ENCODE results near the gene CCNJL. TPM values are rescaled to one million over a fixed set of nuclear protein-coding genes. Genes with fewer than 3 reads are reported as not detected.

Gene CCNJL
- total RNA-seq, 4 donors from 2014 or later, result under 0.01 to 5.8 (median 2.6) TPM; not detected in 1

DNA sequence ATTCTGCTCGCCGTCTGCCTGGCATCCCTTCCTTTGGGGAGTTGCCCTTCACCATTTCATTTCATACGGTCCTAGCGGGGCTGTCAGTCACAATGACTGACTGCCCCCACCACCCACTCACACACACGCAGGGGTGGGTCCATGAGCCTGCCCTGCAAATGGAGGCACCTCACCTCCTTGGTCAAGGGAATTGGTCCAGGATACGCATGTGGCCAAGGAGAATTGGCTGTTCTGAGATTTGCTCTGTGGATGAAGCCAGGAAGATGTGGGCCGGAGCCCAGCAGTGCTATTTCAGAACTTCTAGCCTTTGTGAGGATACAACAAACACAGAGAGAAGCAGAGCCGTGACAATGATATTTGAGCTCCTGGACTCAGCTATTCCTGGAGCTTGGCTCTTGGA is 41.0 kb upstream of the CCNJL start:
- H3K27ac ChIP-seq, result no peak overlapping the region
- H3K9me3 ChIP-seq, result no peaks in the 10 kb centered on the region
- no peak for TF ChIP-seq POLR2A (IDR thresholded peaks at IDR 0.05)
- TF ChIP-seq, protein P1, sequence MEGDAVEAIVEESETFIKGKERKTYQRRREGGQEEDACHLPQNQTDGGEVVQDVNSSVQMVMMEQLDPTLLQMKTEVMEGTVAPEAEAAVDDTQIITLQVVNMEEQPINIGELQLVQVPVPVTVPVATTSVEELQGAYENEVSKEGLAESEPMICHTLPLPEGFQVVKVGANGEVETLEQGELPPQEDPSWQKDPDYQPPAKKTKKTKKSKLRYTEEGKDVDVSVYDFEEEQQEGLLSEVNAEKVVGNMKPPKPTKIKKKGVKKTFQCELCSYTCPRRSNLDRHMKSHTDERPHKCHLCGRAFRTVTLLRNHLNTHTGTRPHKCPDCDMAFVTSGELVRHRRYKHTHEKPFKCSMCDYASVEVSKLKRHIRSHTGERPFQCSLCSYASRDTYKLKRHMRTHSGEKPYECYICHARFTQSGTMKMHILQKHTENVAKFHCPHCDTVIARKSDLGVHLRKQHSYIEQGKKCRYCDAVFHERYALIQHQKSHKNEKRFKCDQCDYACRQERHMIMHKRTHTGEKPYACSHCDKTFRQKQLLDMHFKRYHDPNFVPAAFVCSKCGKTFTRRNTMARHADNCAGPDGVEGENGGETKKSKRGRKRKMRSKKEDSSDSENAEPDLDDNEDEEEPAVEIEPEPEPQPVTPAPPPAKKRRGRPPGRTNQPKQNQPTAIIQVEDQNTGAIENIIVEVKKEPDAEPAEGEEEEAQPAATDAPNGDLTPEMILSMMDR (IDR thresholded peaks at IDR 0.05), result no peak
- H3K4me3 ChIP-seq, result no peak overlapping the region
- intact Hi-C loops (cut with DNase I; ENCODE audit: low total_unique reads), result no loop called here
- H3K27me3 ChIP-seq, result no peaks in the 10 kb centered on the region
- peaks cover 0 to 7% of the 10 kb centered on the region in 2 donors for H3K4me1 ChIP-seq
- no peaks in the 10 kb centered on the region for H3K36me3 ChIP-seq
- DNase-seq, result no peak

DNA sequence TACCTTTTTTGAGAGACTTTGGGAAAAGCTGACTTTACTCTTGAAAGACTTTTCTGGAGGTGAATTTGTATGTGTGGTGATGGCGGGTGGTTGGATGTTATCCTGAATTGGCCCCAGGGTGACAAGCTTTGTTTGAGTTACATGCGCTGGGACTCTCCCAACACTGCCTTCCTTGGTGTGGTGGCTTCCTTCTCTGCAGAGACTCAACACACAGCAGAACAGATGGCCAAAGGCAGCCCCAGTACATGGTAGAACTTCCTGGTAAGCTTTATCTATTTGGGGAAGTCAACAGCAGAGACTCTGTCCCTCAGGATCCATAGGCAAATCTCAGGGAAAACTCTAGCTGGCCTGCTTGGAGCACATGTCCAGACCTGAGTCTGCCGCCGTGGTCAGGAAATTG is 39.9 kb upstream of the CCNJL start:
- H3K27ac ChIP-seq, result no peak overlapping the region
- H3K9me3 ChIP-seq, result no peaks in the 10 kb centered on the region
- H3K4me1 ChIP-seq, result no peaks in the 10 kb centered on the region
- intact Hi-C loops (cut with DNase I; ENCODE audit: low total_unique reads), result no loop called here
- H3K4me3 ChIP-seq, result no peak overlapping the region
- TF ChIP-seq, protein P1 (IDR thresholded peaks at IDR 0.05), result no peak
- TF ChIP-seq POLR2A (IDR thresholded peaks at IDR 0.05), result no peak
- H3K36me3 ChIP-seq, result no peaks in the 10 kb centered on the region
- H3K27me3 ChIP-seq, result no peaks in the 10 kb centered on the region
- DNase-seq, result no peak

DNA sequence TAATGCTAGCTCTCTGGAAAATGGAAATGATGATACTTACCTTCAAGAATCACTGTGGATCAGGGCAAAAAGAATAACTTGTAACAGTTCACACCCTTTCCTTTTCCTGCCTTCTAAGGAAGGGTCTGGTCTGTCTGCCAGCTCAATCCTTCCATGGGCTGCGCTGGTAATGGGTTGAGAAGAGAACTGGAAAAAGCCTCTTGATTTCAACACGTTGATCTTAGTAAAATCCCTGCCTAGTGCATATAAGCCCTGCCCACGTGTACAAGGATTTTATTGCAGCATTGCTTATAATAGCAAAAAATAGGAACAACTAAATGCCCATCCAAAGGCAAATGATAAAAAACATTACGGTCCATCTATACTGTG is 37.6 kb upstream of the CCNJL start:
- no peaks in the 10 kb centered on the region for H3K4me1 ChIP-seq
- TF ChIP-seq POLR2A (IDR thresholded peaks at IDR 0.05), result no peak
- TF ChIP-seq, protein P1 (IDR thresholded peaks at IDR 0.05), result no peak
- intact Hi-C loops (cut with DNase I; ENCODE audit: low total_unique reads), result loop anchor here (5.0 to 10.0 kb wide), 2 partner anchors 155 to 328 kb away; no protein-coding TSS in a partner anchor
- no peaks in the 10 kb centered on the region for H3K36me3 ChIP-seq
- H3K4me3 ChIP-seq, result no peak overlapping the region
- no peaks in the 10 kb centered on the region for H3K27me3 ChIP-seq
- no peaks in the 10 kb centered on the region for H3K9me3 ChIP-seq
- DNase-seq, result no peak
- no peak overlapping the region for H3K27ac ChIP-seq

DNA sequence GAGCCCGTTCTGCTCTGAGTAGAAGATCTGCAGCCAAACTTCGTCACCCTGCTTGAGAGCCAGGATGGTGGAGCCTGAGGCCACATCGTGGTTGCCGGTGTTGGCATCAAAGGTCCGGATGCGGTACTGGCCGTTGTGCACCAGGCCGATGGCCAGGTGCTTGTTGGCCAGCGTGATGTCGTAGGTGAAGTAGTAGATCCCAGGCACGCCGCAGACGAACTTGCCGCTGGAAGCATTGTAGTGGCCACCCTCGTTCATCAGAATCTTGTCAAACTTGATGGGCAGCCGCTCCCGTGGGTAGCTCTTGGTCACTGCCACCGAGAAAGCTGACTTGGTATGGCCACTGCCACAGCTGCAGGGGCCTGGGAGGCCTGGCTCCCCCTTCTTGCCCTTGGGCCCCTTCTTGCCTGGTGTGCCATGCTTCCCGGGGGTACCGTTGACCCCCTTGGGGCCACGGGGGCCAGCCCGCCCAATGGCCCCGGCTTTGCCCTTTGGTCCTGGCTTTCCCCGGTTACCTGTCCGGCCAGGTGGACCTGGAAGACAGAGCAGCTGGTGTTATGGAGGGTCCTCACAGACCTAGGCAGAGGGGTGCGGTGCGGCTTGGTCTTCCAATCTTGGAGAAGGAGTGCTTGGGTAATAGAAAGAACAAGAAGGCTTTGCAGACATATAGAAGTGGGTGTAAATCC is 37.0 kb upstream of the CCNJL start:
- no peaks in the 10 kb centered on the region for H3K36me3 ChIP-seq
- no peaks in the 10 kb centered on the region for H3K4me1 ChIP-seq
- no peak overlapping the region for H3K4me3 ChIP-seq
- no peak for DNase-seq
- no peak overlapping the region for H3K27ac ChIP-seq
- intact Hi-C loops (cut with DNase I; ENCODE audit: low total_unique reads), result loop anchor here (5.0 to 10.0 kb wide), 2 partner anchors 155 to 327 kb away; no protein-coding TSS in a partner anchor
- H3K27me3 ChIP-seq, result no peaks in the 10 kb centered on the region
- H3K9me3 ChIP-seq, result no peaks in the 10 kb centered on the region
- TF ChIP-seq POLR2A (IDR thresholded peaks at IDR 0.05), result no peak

DNA sequence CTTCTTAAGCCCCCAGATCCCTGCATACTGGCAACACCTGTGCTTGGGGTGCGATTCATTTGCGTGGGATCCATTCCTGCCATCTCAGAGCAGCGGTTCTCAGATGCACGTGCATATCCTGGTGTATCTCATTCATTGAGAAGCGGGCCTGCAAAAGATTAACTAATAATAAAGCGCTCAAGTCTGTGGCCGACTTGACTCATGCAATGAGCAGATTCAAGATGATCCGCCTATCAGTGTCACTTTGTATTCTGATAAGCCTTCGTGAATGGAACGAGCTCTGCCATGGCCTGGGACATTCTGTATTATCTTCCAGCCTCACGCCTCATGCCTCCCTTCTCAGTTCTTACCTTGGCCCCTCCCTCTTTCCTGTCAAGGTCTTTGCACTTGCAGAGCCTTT is 35.7 kb upstream of the CCNJL start:
- H3K4me3 ChIP-seq, result no peak overlapping the region
- no peaks in the 10 kb centered on the region for H3K27me3 ChIP-seq
- TF ChIP-seq, protein P1 (IDR thresholded peaks at IDR 0.05), result no peak
- no peak for TF ChIP-seq POLR2A (IDR thresholded peaks at IDR 0.05)
- no peak for DNase-seq
- H3K4me1 ChIP-seq, result no peaks in the 10 kb centered on the region
- no peaks in the 10 kb centered on the region for H3K9me3 ChIP-seq
- no peaks in the 10 kb centered on the region for H3K36me3 ChIP-seq
- H3K27ac ChIP-seq, result no peak overlapping the region
- intact Hi-C loops (cut with DNase I; ENCODE audit: low total_unique reads), result loop anchor here (5.0 to 10.0 kb wide), 2 partner anchors 153 to 326 kb away; no protein-coding TSS in a partner anchor

Measured in uterus (tissue), 4 donors.